HG02763 (cell line): ENCODE results near the gene MS4A18.

Source experiments
- ATAC-seq: cut with Tn5 transposase; IDR thresholded peaks from one replicate; pipeline ENCODE4 v1.9.1; 2021; ENCODE audit warnings: mild to moderate bottlenecking, moderate library complexity; ENCODE audit not compliant: unreplicated experiment

MS4A18 gene

DNA sequence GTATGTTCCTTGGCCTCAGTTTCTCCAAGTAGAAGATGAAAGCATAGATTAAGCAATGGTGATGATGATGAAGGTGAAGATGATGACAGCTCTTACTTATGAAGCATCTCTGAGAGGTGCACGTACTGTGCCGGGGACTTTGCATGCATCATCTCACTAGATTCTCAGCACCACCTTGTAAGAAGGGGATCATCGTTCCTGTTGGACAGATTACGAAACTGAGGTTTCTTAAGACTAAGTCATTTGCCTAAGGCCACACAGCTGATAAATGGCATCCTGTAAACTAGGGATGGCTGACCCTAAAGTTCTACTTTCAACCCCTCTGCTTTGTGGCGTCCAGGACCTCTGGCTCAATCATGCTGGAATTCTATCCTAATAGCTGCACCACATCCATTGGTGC lies 40.8 kb downstream of the MS4A18 start:
- ATAC-seq, result no peak

DNA sequence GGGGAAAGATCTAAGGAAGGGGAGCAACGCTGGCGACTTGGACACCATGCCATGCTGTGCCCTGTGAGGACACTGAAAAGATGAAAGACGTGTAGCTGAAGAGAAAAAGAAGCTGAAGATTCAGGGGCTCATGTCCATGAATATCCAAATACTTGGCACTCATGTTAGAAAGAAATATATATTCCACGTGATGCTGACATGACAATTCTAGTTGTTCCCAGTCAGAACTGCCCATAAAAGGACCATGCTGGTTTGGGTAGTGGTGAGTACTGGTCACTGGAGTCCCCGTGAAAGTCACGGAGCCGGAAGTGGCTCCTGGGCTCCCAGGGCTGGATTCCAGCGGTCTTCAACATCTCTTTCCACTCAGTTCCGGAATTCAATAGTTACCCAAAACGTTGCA lies 42.0 kb downstream of the MS4A18 start:
- no peak for ATAC-seq

DNA sequence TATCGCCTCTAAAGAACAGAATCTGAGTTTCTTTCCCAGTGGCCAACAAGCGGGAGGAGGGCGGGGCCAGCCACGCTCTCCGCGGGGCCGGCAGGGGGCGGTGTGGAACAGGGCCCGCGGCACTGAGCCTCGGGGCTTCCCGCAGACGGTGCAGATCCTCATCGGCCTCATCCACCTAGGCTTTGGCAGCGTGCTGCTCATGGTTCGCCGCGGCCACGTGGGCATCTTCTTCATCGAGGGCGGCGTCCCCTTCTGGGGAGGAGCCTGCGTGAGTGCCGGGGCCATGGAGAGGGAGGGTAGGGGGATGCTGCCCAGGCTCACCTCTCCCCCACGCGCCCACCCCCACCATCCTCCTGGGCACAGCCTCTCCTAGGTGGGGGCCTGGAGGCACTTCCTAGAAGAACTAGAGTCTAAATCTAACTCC lies 42.9 kb downstream of the MS4A18 start:
- no peak for ATAC-seq

DNA sequence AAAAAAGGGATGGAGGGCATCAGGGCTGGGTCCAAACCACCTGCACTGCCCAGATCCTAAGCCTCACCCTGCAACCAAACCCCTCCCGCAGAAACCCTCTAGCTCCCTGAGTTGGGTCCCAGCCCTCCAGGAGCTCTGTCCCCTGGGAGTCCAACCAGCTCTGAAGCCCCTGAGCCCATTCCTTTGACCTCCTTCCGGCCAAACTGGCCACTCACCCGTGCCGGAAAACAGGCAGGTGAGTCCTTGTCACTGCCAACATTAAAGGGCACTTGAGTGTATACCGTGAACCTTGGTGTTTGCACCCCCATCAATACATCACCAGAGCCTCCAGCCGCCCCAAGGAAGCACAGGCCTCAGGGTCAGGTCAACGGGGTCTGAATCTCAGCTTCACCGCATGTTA lies 43.7 kb downstream of the MS4A18 start:
- no peak for ATAC-seq

DNA sequence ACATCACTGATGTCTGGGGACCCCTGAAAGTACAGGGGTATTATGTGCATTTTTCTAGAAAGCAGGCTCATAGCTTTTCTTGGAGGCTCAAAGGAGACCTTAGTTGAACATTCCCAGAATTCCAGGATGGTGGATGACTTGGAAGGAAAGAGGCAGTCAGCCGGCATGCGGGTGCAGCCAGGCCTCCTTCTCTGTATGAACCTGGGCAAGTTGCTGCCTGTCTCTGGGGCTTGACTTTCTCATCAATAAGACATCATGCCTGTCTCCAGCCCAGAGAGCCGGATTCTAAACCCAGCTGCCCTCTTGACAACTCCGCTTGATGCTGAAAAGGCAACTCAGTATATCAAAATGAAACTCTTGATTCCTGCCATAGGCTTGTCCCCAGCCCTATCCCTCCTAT lies 44.8 kb downstream of the MS4A18 start:
- no peak for ATAC-seq

DNA sequence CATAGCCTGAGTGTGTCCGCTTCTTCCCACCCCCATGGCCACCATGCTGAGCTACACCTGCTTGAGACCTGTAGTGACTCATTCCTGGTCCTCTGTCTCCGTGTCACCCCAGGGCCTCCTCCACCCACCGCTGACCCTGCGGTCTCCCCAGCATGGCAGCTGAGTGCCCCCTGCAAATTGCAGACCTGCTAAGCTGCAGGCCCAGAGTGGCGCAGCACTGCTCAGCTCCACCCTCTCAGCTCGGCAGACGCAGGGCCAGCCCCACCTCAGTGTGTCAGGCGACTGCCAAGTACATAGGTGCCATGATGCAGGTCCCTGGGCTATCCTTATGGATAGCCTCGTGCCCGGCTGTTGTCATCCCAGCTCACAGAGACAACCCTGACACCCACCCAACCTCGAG lies 45.3 kb downstream of the MS4A18 start:
- no peak for ATAC-seq

DNA sequence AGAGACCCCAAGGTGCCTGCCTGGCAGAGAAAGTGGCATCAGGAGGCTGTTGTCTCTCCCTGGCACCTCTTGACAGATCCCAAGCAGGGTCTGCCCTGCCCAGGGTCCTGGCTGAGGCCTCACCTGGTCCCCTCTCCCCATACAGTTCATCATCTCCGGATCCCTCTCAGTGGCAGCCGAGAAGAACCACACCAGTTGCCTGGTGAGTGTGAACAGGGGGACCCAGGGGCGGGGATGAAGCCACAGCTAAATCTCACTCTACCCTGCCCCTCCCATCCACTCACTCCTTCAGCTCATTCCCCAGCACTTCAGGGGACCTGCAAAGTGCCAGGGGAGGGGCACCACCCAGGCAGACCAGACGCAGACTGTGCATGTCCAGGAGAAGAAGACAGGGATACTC lies 46.6 kb downstream of the MS4A18 start:
- ATAC-seq, result no peak

DNA sequence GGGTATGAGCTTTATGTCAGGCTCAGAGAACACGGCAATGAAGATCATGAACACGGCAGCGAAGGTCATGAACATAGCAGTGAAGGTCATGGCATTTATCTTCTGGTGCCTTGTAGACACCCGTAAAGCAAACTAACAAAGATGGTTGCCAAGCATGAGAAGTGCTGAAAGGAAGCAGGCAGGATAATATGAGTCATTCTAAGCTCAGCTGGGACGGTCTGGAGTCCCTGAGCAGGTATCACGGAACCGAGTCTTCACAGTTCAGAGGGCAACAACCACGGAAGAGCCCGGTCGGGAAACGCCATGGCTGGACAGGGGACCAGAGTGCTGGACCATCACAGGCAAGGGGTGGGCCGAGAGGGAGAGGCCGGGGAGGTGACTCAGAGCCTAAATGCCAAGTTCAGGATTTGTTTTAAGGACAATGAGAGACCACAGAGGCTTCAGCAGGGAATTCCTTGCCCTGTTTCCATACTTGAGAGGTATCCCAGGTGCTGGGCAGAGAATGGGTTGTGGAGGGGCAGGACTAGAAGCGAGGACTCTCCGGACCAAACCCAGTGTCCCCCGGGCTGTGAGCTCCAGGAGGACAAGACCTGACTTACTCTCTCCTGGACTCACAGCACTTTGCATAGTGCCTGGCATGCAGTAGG lies 47.5 kb downstream of the MS4A18 start:
- ATAC-seq, result no peak

DNA sequence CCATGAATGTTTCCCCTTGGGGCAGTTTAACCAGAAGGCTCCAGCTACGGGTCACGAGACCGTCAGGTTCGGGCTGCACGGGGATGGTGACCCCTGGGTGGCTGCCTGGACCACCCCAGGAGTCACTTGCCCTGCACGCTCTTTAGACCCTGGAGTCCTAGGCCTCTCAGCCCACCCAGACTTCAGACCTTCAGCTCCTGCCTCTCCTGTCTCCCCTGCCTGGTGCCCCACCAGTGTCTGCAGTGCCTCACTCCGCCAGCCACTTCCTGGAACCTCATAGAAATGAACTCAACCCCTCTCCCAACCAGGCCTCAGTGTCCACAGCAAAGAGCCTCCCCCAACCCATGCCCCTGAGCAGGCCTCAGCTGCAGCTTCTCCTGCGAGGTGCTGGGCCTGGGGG lies 48.1 kb downstream of the MS4A18 start:
- ATAC-seq, result no peak

DNA sequence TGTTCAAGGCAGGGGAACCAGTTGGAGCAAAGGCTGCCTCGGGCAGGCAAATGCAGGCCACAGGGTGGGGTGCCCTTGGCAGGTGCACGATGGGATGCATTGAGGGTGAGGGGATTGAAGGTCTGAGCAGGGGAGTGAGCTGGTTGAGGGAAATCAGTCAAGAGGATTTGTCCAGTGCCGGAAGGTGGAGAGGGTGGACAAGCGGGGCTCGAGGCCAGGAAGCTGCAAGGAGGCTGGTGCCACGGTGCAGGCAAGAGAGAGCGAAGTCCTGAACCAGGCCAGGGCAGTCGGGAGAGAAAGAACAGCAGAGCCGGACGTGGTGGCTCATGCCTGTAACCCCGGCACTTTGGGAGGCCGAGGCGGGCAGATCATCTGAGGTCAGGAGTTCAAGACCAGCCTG lies 50.2 kb downstream of the MS4A18 start:
- ATAC-seq, result no peak

DNA sequence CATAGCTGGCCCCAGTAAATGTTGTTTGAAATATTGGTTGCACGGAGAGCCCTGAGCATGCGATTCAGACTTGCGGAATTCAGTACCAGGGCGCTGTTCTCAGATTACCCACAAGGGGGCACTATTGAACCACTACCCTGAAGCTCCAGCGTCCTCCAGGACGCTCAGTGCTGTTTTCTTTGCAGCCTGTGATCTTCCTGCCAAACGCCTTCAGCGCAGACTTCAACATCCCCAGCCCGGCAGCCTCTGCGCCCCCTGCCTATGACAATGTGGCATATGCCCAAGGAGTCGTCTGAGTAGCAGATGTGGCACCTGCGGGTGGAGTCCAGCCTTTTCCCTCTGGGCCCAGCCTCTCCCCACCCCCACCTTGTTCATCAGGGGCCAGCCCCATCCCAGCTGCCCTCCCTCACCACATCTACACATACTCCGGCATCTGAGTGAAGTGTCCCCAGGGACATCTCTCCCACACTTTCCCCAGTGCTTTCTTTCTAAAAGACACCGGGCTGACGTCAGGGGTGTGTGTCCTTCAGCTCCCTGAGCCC lies 51.0 kb downstream of the MS4A18 start:
- peak; percentile 66 for ATAC-seq

DNA sequence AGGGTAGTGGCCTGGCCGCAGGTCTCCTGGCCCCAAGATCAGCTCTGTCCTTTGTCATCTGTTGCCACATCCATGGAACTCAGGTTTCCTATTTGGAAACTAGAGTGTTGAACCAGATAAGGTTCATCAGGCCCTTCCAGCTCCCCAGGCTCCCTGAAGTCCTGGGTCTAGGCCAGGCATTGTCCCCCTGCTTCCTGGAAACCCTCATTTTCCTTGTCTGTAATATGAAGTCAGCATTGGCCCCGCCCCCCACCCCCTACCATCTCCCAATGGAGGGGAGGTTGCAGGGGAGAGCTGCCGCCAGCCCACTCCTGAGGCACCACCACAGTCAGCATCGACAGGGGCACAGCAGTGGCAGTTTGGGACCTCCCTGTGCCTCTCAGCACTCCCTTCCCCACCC lies 51.6 kb downstream of the MS4A18 start:
- ATAC-seq, result no peak

DNA sequence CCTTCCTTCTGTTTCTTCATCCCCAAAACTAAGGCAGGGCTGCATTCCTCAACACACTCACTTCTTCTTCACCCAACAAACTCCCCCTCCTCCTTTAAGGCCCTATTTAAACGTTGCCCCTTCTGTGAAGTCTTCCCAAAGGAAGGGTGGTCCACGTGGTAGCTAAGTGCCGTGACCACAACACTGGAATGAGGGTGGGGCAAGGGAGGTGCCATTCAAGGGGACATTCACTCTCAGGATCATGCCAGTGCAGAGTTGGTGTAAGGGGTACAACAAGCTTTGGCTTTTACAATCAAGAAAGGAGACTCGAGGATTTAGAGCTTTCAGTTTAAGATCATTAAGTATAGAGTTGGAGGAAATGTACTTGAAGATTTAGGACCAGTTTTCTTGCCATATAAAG lies 52.6 kb downstream of the MS4A18 start:
- ATAC-seq, result no peak

DNA sequence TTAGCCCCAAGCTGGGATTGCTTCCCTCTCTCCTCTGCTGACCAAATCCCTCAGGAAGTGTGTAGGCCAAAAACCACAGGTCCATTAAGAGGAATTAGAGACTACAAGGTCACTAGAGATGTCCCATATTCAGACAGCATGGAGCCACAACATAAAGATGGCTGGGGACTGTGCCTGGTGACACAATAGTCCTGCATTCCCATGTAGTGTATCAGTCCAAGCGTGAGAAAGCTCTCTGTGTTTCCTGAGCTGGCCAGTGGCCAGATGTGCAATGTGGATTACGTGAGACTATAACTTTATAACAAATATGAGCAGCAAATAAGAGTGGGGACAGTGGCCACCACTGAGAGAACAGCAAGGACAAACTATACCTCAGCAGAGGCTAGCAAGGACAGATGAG lies 53.1 kb downstream of the MS4A18 start:
- ATAC-seq, result no peak

DNA sequence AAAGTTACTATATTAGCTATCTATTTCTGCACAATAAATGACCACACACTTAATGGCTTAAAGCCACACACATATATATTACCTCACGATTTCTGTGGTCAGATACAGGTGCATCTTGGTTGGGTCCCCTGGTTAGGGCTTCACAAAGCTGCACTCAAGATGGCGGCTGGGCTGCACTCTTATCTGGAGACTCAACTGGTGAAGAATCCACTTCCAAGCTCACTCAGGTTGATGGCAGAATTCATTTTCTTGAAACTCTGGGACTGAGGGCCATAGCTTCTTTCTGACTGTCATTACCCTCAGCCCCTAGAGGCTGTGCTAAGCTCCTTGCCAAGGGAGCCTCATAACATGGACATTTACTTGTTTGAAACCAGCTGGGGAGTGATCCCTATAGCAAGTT lies 55.5 kb downstream of the MS4A18 start:
- no peak for ATAC-seq

DNA sequence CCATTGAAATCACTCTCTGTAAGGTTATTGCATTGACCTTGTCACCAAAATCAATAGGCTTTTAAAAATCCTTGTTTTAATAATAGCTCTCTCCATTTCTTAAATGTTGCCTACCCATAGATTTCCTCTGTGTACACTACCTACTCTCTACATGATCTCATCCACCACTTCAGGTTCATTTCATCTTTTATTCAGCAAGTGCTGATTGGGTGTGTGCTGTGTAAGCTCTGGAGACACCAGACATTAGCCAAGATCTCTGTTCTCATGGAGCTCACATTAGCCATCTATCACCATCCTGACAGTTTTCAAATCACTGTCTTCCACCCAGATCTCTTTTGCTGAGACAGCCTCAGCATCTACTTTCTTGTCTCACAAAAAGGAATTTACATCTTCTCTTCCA lies 56.3 kb downstream of the MS4A18 start:
- no peak for ATAC-seq

DNA sequence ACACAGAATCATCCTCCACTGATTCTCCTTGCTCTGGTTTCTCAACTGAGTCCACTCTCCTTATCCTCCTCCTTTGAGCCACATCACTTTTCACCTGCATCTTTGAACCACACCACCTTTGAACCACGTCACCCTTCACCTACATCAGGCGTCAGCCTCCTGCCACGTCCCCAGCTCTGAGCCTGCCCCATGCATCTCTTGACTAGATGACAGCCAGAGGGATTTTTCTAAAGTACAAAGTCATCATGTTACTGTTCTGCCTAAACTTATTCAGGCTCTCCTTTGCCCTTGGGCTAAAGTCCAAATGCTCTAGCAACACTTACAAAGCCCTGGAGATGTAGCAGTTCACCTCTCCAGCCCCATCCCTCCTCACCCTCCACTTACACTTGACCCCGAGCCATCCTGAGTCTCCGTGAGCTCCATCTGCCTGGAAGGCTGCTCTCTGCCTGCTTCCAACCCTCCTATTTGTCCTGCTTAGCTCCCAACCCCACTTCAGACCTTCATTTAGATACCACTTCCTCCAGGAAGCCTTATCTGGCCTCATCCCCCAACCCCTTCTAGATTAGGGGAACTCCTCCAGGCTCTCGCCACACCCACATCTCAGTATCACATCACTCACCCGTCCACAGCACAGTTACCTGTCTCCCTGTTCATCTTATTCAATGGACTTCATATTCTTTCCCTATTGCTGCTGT lies 56.9 kb downstream of the MS4A18 start:
- ATAC-seq, result no peak

DNA sequence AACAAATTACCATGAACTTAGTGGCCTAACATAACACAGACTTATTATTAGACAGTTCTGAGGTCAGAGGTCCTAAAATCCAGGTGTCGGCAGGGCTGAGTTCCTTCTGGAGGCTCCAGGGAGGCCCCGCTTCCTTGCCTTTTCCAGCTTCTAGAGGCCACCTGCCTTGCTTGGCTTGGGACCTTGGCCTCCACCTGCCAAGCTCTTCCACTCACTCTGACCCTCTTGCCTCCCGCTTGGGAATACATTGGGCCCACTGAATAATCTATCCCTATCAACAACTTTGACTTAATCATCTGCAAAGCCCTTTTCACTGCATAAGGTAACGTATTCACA lies 57.4 kb downstream of the MS4A18 start:
- ATAC-seq, result no peak

DNA sequence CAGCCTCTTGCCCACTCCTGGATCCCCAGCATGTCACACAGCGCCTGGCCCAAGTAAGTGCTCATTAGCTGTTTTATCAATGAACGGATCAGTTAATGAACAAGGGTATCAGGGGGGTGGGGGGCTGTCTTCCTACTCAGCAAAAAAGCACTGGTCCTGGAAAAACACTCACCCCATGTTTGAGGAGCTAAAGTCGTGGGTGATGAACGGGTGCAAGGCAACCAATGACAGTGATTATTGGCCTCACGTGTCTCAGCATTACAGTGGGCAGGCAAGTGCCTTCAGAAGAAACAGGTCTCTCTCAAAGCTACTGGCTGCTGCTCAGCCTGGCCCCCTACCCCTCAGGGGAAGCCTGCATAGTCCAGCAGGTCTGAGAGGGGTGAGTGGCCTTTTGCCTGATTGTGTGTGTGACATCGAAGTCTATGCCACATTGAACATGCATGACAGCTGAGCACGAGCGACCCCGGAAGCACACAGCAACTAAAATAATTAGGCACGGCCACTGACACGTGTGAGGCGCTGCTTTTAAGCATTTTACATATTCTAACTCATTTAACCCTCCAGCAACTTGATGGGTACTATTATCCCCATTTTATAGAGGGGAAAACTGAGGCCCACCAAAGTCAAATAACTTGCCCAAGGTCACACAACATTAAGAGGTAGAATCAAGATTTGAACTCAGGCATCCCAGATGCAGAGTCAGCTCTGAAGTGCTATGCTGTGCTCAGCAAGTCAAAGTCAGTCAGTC lies 58.0 kb downstream of the MS4A18 start:
- ATAC-seq, result no peak

DNA sequence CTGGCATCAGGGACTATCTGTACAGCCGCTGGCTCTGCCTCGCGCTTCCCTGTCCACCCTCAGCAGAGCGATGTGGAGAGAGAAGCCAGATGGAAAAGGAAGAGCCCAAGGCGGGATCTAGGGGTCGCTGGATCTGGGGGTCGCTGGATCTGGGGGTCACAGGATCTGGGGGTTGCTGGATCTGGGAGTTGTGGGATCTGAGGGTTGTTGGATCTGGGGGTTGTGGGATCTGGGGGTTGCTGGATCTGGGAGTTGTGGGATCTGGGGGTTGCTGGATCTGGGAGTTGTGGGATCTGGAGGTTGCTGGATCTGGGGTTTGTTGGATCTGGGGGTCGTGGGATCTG lies 58.6 kb downstream of the MS4A18 start:
- no peak for ATAC-seq

DNA sequence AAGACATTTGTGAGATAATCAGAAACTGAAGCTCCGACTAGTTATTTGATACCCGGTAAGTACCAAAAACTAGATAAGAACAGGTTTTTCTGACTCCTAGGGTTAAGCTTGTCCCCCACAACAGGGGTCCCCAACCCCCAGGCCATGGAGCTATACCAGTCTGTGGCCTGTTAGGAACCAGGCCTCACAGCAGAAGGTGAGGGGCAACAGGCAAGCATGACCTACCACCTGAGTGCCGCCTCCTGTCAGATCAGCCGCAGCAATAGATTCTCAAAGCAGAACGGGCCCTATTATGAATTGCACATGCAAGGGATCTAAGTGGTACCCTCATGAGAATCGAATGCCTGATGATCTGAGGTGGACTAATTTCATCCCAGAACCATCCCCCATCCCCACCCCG lies 59.4 kb downstream of the MS4A18 start:
- ATAC-seq, result no peak

DNA sequence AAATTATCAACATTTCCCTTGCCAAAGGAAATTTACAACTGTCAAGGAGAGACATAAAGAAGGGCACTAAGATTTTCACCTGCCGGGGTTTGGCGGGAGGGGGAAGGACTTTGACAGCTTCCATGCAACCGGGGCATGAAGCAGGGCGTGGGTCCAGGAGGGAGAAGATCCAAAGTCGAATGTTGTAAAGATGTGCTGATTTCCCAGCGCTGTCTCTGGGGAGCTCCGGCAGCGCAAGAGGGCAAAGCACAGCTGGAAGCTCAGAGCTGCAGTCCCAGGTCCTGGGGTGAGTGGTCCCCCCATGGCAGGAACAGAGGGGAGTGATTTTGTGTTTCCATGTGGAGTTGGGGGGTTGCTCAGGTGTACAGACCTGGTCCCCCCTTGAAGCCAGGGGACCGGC lies 60.6 kb downstream of the MS4A18 start, which contains the start of gene MS4A10:
Gene MS4A10 (plus strand): TSS at position 198 of the 400 bp plus-strand sequence. CDS start 5,003 bp downstream, outside the sequence.
- no peak for ATAC-seq
